HepG2 (cell line): ENCODE data around the gene SKIDA1. TPM values are rescaled to one million over a fixed set of nuclear protein-coding genes. Genes with fewer than 3 reads are reported as not detected.

Experiments
- BCL6 ChIP-seq: IDR thresholded peaks from 2 replicates; pipeline ENCODE4 v1.6.1; 2016; ENCODE audit warnings: missing genetic modification reagents, missing compliant biosample characterization
- DDIT3 ChIP-seq: sonication (generic); formaldehyde crosslinking; IDR thresholded peaks from 2 replicates; pipeline ENCODE4 v1.4.0; 2020; ENCODE audit warnings: mild to moderate bottlenecking, missing genetic modification reagents
- FOXP1 ChIP-seq, 2 experiments: fragments of 450-650 bp in 1 of 2; IDR thresholded peaks; 2 replicates each; pipeline ENCODE4 v1.6.1; 2017 to 2018; ENCODE audit warnings: antibody characterized with exemption in 1 of 2
- KMT2B ChIP-seq: IDR thresholded peaks from 2 replicates; pipeline ENCODE4 v1.6.1; 2016; ENCODE audit warnings: missing genetic modification reagents, missing compliant biosample characterization
- MNT ChIP-seq: fragments of 450-650 bp; IDR thresholded peaks from 2 replicates; pipeline ENCODE4 v1.6.1; 2016
- NR2C2 ChIP-seq: sonication (generic); formaldehyde crosslinking; IDR thresholded peaks from 2 replicates; pipeline ENCODE4 v1.4.0; 2020; ENCODE audit warnings: missing genetic modification reagents, mild to moderate bottlenecking, moderate library complexity, borderline replicate concordance
- PCBP2 ChIP-seq: fragments of 200-400 bp; formaldehyde crosslinking; optimal IDR thresholded peaks from 2 replicates; pipeline ENCODE3; 2018; ENCODE audit warnings: low read length, low read depth; ENCODE audit not compliant: poor library complexity, severe bottlenecking
- RAD51 ChIP-seq: fragments of 450-650 bp; IDR thresholded peaks from 2 replicates; pipeline ENCODE4 v1.6.1; 2016; ENCODE audit warnings: borderline replicate concordance
- SOX13 ChIP-seq, 3 experiments: fragments of 450-650 bp in 1 of 3; sonication (generic) in 1 of 3; formaldehyde crosslinking in 1 of 3; IDR thresholded peaks in 2 of 3; conservative IDR thresholded peaks in 1 of 3; 2 replicates each; pipeline versions ENCODE4 v1.5.0 to v1.6.1; 2016 to 2020; ENCODE audit warnings: antibody characterized with exemption in 1 of 3, mild to moderate bottlenecking in 1 of 3, missing compliant biosample characterization in 1 of 3, missing genetic modification reagents in 1 of 3, moderate library complexity in 1 of 3
- TBX2 ChIP-seq: sonication (generic); formaldehyde crosslinking; IDR thresholded peaks from 2 replicates; pipeline ENCODE4 v1.5.0; 2020; ENCODE audit warnings: missing genetic modification reagents, mild to moderate bottlenecking, borderline replicate concordance
- ZBTB14 ChIP-seq: sonication (generic); formaldehyde crosslinking; IDR thresholded peaks from 2 replicates; pipeline ENCODE4 v1.4.0; 2020; ENCODE audit warnings: missing genetic modification reagents
- ZNF121 ChIP-seq: sonication (generic); formaldehyde crosslinking; IDR thresholded peaks from 2 replicates; pipeline ENCODE4 v1.5.0; 2020; ENCODE audit warnings: mild to moderate bottlenecking, missing genetic modification reagents
- ZNF329 ChIP-seq: sonication (generic); formaldehyde crosslinking; IDR thresholded peaks from 2 replicates; pipeline ENCODE4 v1.9.0; 2021; ENCODE audit warnings: low read depth, mild to moderate bottlenecking, missing genetic modification reagents
- ZNF331 ChIP-seq: sonication (generic); formaldehyde crosslinking; IDR thresholded peaks from 2 replicates; pipeline ENCODE4 v1.4.0; 2020; ENCODE audit warnings: missing genetic modification reagents
- ZNF576 ChIP-seq: sonication (generic); formaldehyde crosslinking; IDR thresholded peaks from 2 replicates; pipeline ENCODE4 v1.4.0; 2020; ENCODE audit warnings: mild to moderate bottlenecking, missing genetic modification reagents
- ZNF670 ChIP-seq: sonication (generic); formaldehyde crosslinking; IDR thresholded peaks from 2 replicates; pipeline ENCODE4 v1.8.0; 2022; ENCODE audit warnings: mild to moderate bottlenecking, missing genetic modification reagents, borderline replicate concordance
- polyA plus RNA-seq, 8 experiments: library from polyadenylated mRNA; depleted of rRNA in 3 of 8; stranded (reverse) in 7 of 8; unstranded in 1 of 8; fragments of >200 nt; fragmentation: Illumina TruSeq in 4 of 8; extraction: Trizol in 4 of 8; gene quantifications; 2 replicates each; pipeline versions ENCODE4 v1.2.1 to v1.2.3, GENCODE V29; 2011 to 2016; ENCODE audit warnings: low read depth in 4 of 8, missing spikeins in 1 of 8, mixed read lengths in 1 of 8; ENCODE audit not compliant: insufficient read depth in 1 of 8
- total RNA-seq, 5 experiments: library from RNA; depleted of rRNA; stranded (reverse); fragments of >200 nt; fragmentation: Illumina TruSeq; extraction: Trizol; gene quantifications; 2 replicates each; pipeline ENCODE4 v1.2.3, GENCODE V29; 2016; ENCODE audit warnings: low read depth in 1 of 5
- TF ChIP-seq, protein P1 (sequence below): sonication (generic); formaldehyde crosslinking; IDR thresholded peaks from 2 replicates; pipeline ENCODE4 v1.4.0; 2020; ENCODE audit warnings: missing genetic modification reagents
- TF ChIP-seq, protein P2 (sequence below): IDR thresholded peaks from 2 replicates; pipeline ENCODE4 v1.4.0; 2020; ENCODE audit warnings: mild to moderate bottlenecking, missing genetic modification reagents
- TF ChIP-seq, protein P3 (sequence below): sonication (generic); formaldehyde crosslinking; IDR thresholded peaks from 2 replicates; pipeline ENCODE4 v1.5.1; 2020; ENCODE audit warnings: missing genetic modification reagents, mild to moderate bottlenecking, borderline replicate concordance

The SKIDA1 gene
- total and polyA plus RNA-seq, 2 of the 13 experiments (the other 11 are each of a cell fraction or from before 2014, with no cell fraction given) = 0.73 to 1.5 TPM

DNA sequence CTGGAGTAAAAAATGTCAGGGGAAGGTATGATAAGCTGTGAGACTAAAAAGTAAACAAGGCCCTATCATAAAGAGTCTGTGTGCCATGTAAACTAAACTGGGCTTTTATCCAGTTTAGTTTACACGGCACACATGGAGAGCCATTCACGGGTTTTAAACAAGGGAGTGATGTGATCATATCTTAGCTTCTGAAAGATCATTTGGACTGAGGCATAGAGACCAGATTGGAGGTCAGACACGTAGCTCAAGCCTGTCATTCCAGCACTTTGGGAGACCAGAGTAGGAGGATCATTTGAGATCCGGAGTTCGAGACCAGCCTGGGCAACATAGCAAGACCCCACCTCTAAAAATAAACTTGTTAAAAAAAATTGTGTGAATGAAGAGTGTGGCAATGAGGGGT is 50.1 kb downstream of the SKIDA1 start (continued):
- TF ChIP-seq SOX13 (IDR thresholded peaks at IDR 0.05) (no peak), SOX13 (CRISPR knock-in tag; conservative IDR thresholded peaks at IDR 0.05 in 1 of 2, IDR thresholded peaks at IDR 0.05 in 1 of 2) (0 out of 4 replicates have a peak, but pooled peaks of 1 of the 2 experiments have one; percentile 27), ZNF331 (CRISPR knock-in tag) (no peak), MNT (no peak; the same call in 1 of the 2 replicates), ZNF576 (CRISPR knock-in tag) (no peak), FOXP1 (IDR thresholded peaks at IDR 0.05) (no peak), FOXP1 (CRISPR knock-in tag; IDR thresholded peaks at IDR 0.05) (peak; percentile 66; the same call in 1 of the 2 replicates), NR2C2 (CRISPR knock-in tag) (no peak), ZBTB14 (no peak), DDIT3 (CRISPR knock-in tag) (no peak), TBX2 (peak; percentile 41; the same call in 1 of the 2 replicates), ZNF670 (CRISPR knock-in tag) (no peak), ZNF329 (CRISPR knock-in tag) (no peak), PCBP2 (no peak), ZNF121 (peak; percentile 94), RAD51 (no peak), KMT2B (no peak), BCL6 (peak; percentile 49; the same call in 1 of the 2 replicates)
- TF ChIP-seq, protein P1, sequence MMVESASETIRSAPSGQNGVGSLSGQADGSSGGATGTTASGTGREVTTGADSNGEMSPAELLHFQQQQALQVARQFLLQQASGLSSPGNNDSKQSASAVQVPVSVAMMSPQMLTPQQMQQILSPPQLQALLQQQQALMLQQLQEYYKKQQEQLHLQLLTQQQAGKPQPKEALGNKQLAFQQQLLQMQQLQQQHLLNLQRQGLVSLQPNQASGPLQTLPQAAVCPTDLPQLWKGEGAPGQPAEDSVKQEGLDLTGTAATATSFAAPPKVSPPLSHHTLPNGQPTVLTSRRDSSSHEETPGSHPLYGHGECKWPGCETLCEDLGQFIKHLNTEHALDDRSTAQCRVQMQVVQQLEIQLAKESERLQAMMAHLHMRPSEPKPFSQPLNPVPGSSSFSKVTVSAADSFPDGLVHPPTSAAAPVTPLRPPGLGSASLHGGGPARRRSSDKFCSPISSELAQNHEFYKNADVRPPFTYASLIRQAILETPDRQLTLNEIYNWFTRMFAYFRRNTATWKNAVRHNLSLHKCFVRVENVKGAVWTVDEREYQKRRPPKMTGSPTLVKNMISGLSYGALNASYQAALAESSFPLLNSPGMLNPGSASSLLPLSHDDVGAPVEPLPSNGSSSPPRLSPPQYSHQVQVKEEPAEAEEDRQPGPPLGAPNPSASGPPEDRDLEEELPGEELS (CRISPR knock-in tag) = peak; percentile 47; the same call in 1 of the 2 replicates
- TF ChIP-seq, protein P2, sequence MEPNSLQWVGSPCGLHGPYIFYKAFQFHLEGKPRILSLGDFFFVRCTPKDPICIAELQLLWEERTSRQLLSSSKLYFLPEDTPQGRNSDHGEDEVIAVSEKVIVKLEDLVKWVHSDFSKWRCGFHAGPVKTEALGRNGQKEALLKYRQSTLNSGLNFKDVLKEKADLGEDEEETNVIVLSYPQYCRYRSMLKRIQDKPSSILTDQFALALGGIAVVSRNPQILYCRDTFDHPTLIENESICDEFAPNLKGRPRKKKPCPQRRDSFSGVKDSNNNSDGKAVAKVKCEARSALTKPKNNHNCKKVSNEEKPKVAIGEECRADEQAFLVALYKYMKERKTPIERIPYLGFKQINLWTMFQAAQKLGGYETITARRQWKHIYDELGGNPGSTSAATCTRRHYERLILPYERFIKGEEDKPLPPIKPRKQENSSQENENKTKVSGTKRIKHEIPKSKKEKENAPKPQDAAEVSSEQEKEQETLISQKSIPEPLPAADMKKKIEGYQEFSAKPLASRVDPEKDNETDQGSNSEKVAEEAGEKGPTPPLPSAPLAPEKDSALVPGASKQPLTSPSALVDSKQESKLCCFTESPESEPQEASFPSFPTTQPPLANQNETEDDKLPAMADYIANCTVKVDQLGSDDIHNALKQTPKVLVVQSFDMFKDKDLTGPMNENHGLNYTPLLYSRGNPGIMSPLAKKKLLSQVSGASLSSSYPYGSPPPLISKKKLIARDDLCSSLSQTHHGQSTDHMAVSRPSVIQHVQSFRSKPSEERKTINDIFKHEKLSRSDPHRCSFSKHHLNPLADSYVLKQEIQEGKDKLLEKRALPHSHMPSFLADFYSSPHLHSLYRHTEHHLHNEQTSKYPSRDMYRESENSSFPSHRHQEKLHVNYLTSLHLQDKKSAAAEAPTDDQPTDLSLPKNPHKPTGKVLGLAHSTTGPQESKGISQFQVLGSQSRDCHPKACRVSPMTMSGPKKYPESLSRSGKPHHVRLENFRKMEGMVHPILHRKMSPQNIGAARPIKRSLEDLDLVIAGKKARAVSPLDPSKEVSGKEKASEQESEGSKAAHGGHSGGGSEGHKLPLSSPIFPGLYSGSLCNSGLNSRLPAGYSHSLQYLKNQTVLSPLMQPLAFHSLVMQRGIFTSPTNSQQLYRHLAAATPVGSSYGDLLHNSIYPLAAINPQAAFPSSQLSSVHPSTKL (CRISPR knock-in tag) = 0 out of 2 replicates have a peak, but pooled peaks have one; percentile 20
- TF ChIP-seq, protein P3, sequence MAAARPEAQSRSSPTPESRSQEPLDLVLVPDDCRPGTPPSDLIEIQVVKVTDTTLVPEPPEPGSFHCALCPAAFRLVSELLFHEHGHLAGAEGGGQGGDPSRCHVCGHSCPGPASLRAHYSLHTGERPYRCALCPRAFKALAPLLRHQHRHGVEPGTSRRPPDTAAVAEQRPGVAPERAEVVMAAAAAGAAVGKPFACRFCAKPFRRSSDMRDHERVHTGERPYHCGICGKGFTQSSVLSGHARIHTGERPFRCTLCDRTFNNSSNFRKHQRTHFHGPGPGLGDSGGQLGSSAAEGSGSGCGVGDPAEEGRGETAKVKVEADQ = 0 out of 2 replicates have a peak, but pooled peaks have one; percentile 34
